SU-DHL-6 (cell line): ENCODE results near the gene PAIP2.

Source experiments
- H2AFZ ChIP-seq: fragments of 200-600 bp; sonication (generic); 2 replicates; pipeline ENCODE4 v1.6.1; 2014; ENCODE audit warnings: low read depth, mild to moderate bottlenecking, moderate library complexity, mixed read lengths, antibody characterized with exemption, low read length; ENCODE audit not compliant: severe bottlenecking
- H3F3A ChIP-seq: fragments of 200-600 bp; shearing (Covaris generic); 2 replicates; pipeline ENCODE4 v1.6.0; 2016; ENCODE audit warnings: antibody characterized with exemption, mild to moderate bottlenecking; ENCODE audit not compliant: insufficient read depth
- H3K27ac ChIP-seq: fragments of 200-600 bp; sonication (generic); 2 replicates; pipeline ENCODE4 v1.5.1; 2016; ENCODE audit warnings: low read depth, mild to moderate bottlenecking, low read length, moderate library complexity, mixed read lengths
- H3K27me3 ChIP-seq: fragments of 200-600 bp; sonication (generic), shearing (Covaris generic); 2 replicates; pipeline ENCODE4 v1.6.0; 2014; ENCODE audit warnings: mild to moderate bottlenecking, low read length
- H3K36me3 ChIP-seq: fragments of 200-600 bp; sonication (generic); 2 replicates; pipeline ENCODE4 v1.6.1; 2014; ENCODE audit warnings: mild to moderate bottlenecking, low read length, mixed read lengths
- H3K4me2 ChIP-seq: fragments of 300-600, 200-600 bp; shearing (Covaris generic), sonication (generic); 2 replicates; pipeline ENCODE4 v1.6.0; 2014; ENCODE audit warnings: low read length, low read depth, mild to moderate bottlenecking; ENCODE audit not compliant: poor library complexity, severe bottlenecking
- H3K4me3 ChIP-seq: fragments of 200-600 bp; sonication (generic); 2 replicates; pipeline ENCODE4 v1.5.1; 2014; ENCODE audit warnings: antibody characterized with exemption, low read length, mild to moderate bottlenecking, mixed read lengths; ENCODE audit not compliant: insufficient read depth, poor library complexity, severe bottlenecking
- H3K79me2 ChIP-seq: fragments of 200-600 bp; sonication (generic); 2 replicates; pipeline ENCODE4 v1.6.1; 2014; ENCODE audit warnings: mild to moderate bottlenecking, low read length, moderate library complexity; ENCODE audit not compliant: insufficient read depth
- H3K9ac ChIP-seq: fragments of 200-600 bp; sonication (generic); 2 replicates; pipeline ENCODE4 v1.7.0; 2014; ENCODE audit warnings: mild to moderate bottlenecking, low read length
- H3K9me2 ChIP-seq: fragments of 200-600 bp; sonication (generic); replicated peaks from 2 replicates; pipeline ENCODE4 v1.6.1; 2014; ENCODE audit warnings: low read length; ENCODE audit not compliant: insufficient read depth
- H3K9me3 ChIP-seq: fragments of 200-600 bp; sonication (generic); 2 replicates; pipeline ENCODE4 v1.6.1; 2014; ENCODE audit warnings: low read length, mixed read lengths; ENCODE audit not compliant: insufficient read depth
- H4K20me1 ChIP-seq: fragments of 200-600 bp; sonication (generic); 2 replicates; pipeline ENCODE4 v1.6.1; 2014; ENCODE audit warnings: low read depth, mild to moderate bottlenecking, antibody characterized with exemption, low read length, moderate library complexity, mixed read lengths
- EZH2phosphoT487 ChIP-seq: fragments of 200-600 bp; sonication (generic), shearing (Covaris generic); conservative IDR thresholded peaks from 2 replicates; pipeline ENCODE4 v1.6.1; 2018; ENCODE audit warnings: mild to moderate bottlenecking, antibody characterized with exemption, low read length, moderate library complexity, mixed read lengths
- TF ChIP-seq, protein P1 (sequence below): fragments of 200-600 bp; sonication (generic); IDR thresholded peaks from one replicate; pipeline ENCODE4 v1.5.1; 2017; ENCODE audit warnings: antibody characterized with exemption, mild to moderate bottlenecking, low read length, moderate library complexity; ENCODE audit not compliant: insufficient read depth, poor library complexity, severe bottlenecking

PAIP2 gene

DNA sequence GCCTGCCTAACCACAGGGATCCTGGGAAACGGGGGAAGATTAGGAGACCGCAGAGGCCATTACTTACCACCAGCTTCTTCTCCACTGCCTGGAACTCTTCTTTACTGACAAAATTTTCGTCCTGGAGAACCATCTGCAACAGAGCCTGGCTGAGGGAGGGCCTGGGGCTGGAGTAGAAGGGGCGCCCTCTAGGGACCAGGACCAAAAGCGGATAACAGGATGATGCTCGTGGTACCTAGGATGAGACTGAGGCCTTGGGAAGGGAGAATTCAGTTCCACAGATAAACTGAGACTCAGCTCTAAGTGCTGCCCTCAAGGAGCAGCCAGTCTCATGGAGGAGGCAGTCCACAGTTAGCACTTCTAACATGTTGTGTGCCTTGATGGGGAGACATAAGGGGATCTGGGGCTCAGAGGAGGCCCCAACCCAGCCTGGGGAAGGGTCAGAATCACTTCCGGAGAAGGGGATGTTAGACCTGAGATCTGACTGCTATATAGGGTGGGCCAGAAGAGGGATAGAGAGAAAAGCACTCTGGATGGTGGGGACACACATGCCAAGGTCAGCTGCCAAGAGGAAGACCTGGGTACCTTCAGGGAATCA, 61.0 kb downstream of the PAIP2 start:
- no peaks in the 10 kb centered on the region for H4K20me1 ChIP-seq
- H3K9me2 ChIP-seq = no peaks in the 10 kb centered on the region
- no peaks in the 10 kb centered on the region for H3K9me3 ChIP-seq
- peak overlapping the region; percentile 59 for H3K4me3 ChIP-seq
- no peak overlapping the region for H2AFZ ChIP-seq
- no peaks in the 10 kb centered on the region for H3K27me3 ChIP-seq
- TF ChIP-seq, protein P1, sequence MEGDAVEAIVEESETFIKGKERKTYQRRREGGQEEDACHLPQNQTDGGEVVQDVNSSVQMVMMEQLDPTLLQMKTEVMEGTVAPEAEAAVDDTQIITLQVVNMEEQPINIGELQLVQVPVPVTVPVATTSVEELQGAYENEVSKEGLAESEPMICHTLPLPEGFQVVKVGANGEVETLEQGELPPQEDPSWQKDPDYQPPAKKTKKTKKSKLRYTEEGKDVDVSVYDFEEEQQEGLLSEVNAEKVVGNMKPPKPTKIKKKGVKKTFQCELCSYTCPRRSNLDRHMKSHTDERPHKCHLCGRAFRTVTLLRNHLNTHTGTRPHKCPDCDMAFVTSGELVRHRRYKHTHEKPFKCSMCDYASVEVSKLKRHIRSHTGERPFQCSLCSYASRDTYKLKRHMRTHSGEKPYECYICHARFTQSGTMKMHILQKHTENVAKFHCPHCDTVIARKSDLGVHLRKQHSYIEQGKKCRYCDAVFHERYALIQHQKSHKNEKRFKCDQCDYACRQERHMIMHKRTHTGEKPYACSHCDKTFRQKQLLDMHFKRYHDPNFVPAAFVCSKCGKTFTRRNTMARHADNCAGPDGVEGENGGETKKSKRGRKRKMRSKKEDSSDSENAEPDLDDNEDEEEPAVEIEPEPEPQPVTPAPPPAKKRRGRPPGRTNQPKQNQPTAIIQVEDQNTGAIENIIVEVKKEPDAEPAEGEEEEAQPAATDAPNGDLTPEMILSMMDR = peak; percentile 80
- TF ChIP-seq EZH2phosphoT487 = no peak
- peak overlapping the region; percentile 77 for H3K4me2 ChIP-seq
- H3F3A ChIP-seq = peaks cover 6% of the 10 kb centered on the region
- H3K27ac ChIP-seq = 0 out of 2 replicates have a peak overlapping the region, but pooled peaks have one; percentile 87
- H3K36me3 ChIP-seq = no peaks in the 10 kb centered on the region
- H3K79me2 ChIP-seq = no peaks in the 10 kb centered on the region
- H3K9ac ChIP-seq = no peak overlapping the region

DNA sequence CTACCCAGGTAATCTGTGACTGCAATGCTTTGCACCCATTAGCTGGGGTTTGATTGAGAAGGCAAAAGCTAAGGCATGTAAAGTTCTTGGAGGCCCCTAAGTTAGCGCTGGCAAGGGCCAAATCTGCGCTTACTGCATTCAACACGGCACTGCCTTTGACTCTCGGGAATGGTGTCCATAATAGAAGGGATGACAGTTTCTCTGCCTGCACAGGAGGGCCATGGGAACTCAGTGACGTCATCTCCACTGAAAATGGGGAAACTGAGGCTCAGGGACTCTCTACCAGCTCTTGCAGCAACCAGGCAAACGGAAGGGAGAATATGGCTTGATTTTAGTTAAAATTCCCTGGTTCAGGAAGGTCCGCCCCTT, 61.7 kb downstream of the PAIP2 start:
- Histone ChIP-seq H3K36me3 (no peaks in the 10 kb centered on the region), H3K4me3 (peak overlapping the region; percentile 59), H2AFZ (peak overlapping the region; percentile 97), H3K4me2 (peak overlapping the region; percentile 77), H3K27me3 (no peaks in the 10 kb centered on the region), H3K79me2 (no peaks in the 10 kb centered on the region), H3F3A (peaks cover 6% of the 10 kb centered on the region), H3K27ac (peak overlapping the region; percentile 87), H3K9me2 (no peaks in the 10 kb centered on the region), H3K9ac (peak overlapping the region; percentile 56), H4K20me1 (no peaks in the 10 kb centered on the region), H3K9me3 (no peaks in the 10 kb centered on the region)
- TF ChIP-seq, protein P1 = no peak
- no peak for TF ChIP-seq EZH2phosphoT487

DNA sequence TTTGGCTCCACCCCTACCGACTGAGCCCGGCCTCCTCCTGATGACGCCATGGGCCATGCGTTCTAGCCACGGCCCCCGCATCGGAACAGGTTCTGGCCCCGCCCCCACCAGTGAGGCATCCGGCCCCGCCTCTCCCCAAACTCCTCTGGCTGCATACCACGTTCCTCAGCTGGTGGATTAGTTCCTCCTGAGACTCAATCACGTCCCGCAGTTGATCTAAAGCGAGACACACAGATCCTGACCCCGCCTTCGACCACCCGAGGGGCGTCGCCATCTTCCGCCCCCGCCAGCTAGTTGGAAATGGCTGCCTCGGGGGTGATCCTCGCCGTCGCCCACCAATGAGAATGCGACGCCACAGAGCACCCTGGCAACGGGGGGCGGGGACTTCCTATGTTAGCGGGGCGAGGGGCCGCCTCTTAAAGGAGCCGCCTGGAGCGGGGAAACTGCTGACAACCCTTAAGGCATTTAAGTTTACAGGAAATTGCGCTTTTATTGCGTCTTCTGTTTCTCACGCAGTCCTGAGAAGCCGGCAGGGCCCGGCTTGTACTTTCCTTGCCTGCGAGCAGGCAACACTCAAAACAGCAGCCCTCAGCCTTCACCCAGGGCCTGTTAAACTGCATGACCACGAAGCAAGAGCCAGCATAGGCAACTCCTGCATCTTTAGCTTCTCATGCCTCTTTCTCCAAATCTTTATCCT, 62.3 kb downstream of the PAIP2 start, which contains the start of gene SPATA24:
Gene SPATA24, minus strand, starts transcription at position 303 of the 697 bp plus-strand sequence. Its CDS starts 29 bp downstream, at position 274.
- TF ChIP-seq, protein P1 = no peak
- no peak for TF ChIP-seq EZH2phosphoT487
- no peaks in the 10 kb centered on the region for H3K27me3 ChIP-seq
- peak within 1 kb of the TSS; percentile 87 for H3K27ac ChIP-seq
- H3K36me3 ChIP-seq = no peaks in the 10 kb centered on the region
- H3K9me3 ChIP-seq = no peaks in the 10 kb centered on the region
- H3F3A ChIP-seq = peaks cover 6% of the 10 kb centered on the region
- peak within 1 kb of the TSS; percentile 77 for H3K4me2 ChIP-seq
- peak within 1 kb of the TSS; percentile 97 for H2AFZ ChIP-seq
- H4K20me1 ChIP-seq = no peaks in the 10 kb centered on the region
- no peaks in the 10 kb centered on the region for H3K79me2 ChIP-seq
- no peaks in the 10 kb centered on the region for H3K9me2 ChIP-seq
- H3K4me3 ChIP-seq = peak within 1 kb of the TSS; percentile 59
- peak within 1 kb of the TSS; percentile 56 for H3K9ac ChIP-seq
